Activated naive CD8-positive, alpha-beta T cell treated with anti-CD3 and anti-CD28 coated beads, Interleukin-2, amount 50 U/mL, for 16 hours (primary cell): ENCODE data around the gene A2M.

ENCODE experiments used
- DNase-seq: peaks from one replicate; pipeline ENCODE4 v3.0.0-alpha.2; 2020; ENCODE audit warnings: low read depth, low spot score

A2M gene

GRCh38 chr12:9039397-9039977 lies 76.2 kb downstream of the A2M start:
- no peak for DNase-seq

- no peak for DNase-seq
Observed at GRCh38 chr12:9037431-9037830, 78.3 kb downstream of the A2M start.

- no peak for DNase-seq
Observed at GRCh38 chr12:9036227-9036626, 79.5 kb downstream of the A2M start.

- no peak for DNase-seq
Observed at GRCh38 chr12:9034095-9034494, 81.6 kb downstream of the A2M start.

GRCh38 chr12:9033265-9033887 lies 82.3 kb downstream of the A2M start:
- DNase-seq = no peak

- no peak for DNase-seq
Observed at GRCh38 chr12:9032202-9032964, 83.3 kb downstream of the A2M start.

GRCh38 chr12:9030776-9031175 lies 84.9 kb downstream of the A2M start:
- no peak for DNase-seq

- no peak for DNase-seq
Observed at GRCh38 chr12:9027161-9028059, 88.3 kb downstream of the A2M start.

GRCh38 chr12:9024512-9024911 lies 91.2 kb downstream of the A2M start:
- DNase-seq = no peak

GRCh38 chr12:9022592-9022991 lies 93.1 kb downstream of the A2M start:
- DNase-seq = no peak
